DOHH2 (cell line): Measurements from ENCODE around the gene PSMG1.

Experiments used
- CTCF ChIP-seq: fragments of 200-600 bp; sonication (generic); IDR thresholded peaks from one replicate; pipeline ENCODE4 v1.5.1; 2014; ENCODE audit warnings: antibody characterized with exemption, mild to moderate bottlenecking, low read depth, low read length; ENCODE audit not compliant: poor library complexity, severe bottlenecking
- EZH2phosphoT487 ChIP-seq: fragments of 200-600 bp; sonication (generic); IDR thresholded peaks from 2 replicates; pipeline ENCODE4 v1.6.1; 2017; ENCODE audit warnings: borderline replicate concordance, mild to moderate bottlenecking, antibody characterized with exemption, low read length, moderate library complexity, mixed read lengths

DNA sequence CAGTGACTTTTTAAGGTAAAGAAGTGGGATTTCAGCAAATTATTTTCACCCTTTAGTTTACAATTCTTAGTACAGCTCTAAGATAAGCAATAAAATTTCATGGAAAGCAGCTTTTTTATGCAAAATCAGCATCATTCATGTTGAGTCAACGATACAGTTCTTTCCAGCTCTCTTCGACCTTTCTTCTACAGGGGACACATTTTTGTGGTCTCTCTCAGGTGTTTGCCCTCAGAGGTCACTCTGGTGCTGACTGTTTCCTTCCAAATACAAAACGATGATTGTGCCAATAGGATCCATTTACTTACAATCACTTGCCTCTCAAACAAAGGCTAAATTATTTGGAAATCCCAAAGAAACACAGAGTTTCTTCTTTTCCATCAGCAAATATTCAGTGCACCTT, 51.0 kb downstream of the PSMG1 start:
- TF ChIP-seq CTCF (no peak), EZH2phosphoT487 (no peak)
